Activated CD4-positive, alpha-beta T cell treated with anti-CD3 and anti-CD28 coated beads, Interleukin-2, Interleukin-4, amounts not matched to agents 100 ng/mL and 50 ng/mL, durations not matched to agents 16 hours and 8 hours (primary cell): ENCODE data around the gene RSPRY1.
"Not testable (repeated sequence)": the region's sequence is repeated elsewhere in the genome, so short reads cannot be mapped to it uniquely, and the experiment has no call there.

Experiments
- DNase-seq: peaks from one replicate; pipeline ENCODE4 v3.0.0-alpha.2; 2020; ENCODE audit warnings: low spot score

RSPRY1 gene

GRCh38 chr16:57186872-57187854, 1.0 kb downstream of the RSPRY1 start:
- DNase-seq, result no peak

- not testable (repeated sequence) for DNase-seq
Measured at GRCh38 chr16:57187902-57188710, 2.0 kb downstream of the RSPRY1 start.

- no peak for DNase-seq
Measured at GRCh38 chr16:57188711-57189002, 2.5 kb downstream of the RSPRY1 start.

- DNase-seq, result not testable (repeated sequence)
Measured at GRCh38 chr16:57189527-57189926, 3.4 kb downstream of the RSPRY1 start.

GRCh38 chr16:57190136-57190535, 4.0 kb downstream of the RSPRY1 start:
- no peak for DNase-seq

GRCh38 chr16:57191056-57191571, 5.0 kb downstream of the RSPRY1 start:
- no peak for DNase-seq

- no peak for DNase-seq
Measured at GRCh38 chr16:57192146-57192545, 6.0 kb downstream of the RSPRY1 start.

GRCh38 chr16:57192720-57193486, 6.8 kb downstream of the RSPRY1 start:
- no peak for DNase-seq

- DNase-seq, result no peak
Measured at GRCh38 chr16:57194512-57194911, 8.4 kb downstream of the RSPRY1 start.

GRCh38 chr16:57196286-57196685, 10.2 kb downstream of the RSPRY1 start:
- DNase-seq, result no peak

- no peak for DNase-seq
Measured at GRCh38 chr16:57196753-57197152, 10.6 kb downstream of the RSPRY1 start.

GRCh38 chr16:57200321-57200720, 14.2 kb downstream of the RSPRY1 start:
- not testable (repeated sequence) for DNase-seq

- DNase-seq, result not testable (repeated sequence)
Measured at GRCh38 chr16:57200926-57201325, 14.8 kb downstream of the RSPRY1 start.

GRCh38 chr16:57202095-57202886, 16.2 kb downstream of the RSPRY1 start:
- DNase-seq, result no peak

- no peak for DNase-seq
Measured at GRCh38 chr16:57203451-57203850, 17.3 kb downstream of the RSPRY1 start.

GRCh38 chr16:57204675-57205074, 18.5 kb downstream of the RSPRY1 start:
- no peak for DNase-seq

GRCh38 chr16:57208926-57209325, 22.8 kb downstream of the RSPRY1 start:
- no peak for DNase-seq

- DNase-seq, result no peak
Measured at GRCh38 chr16:57209780-57210179, 23.7 kb downstream of the RSPRY1 start.

GRCh38 chr16:57213462-57213861, 27.3 kb downstream of the RSPRY1 start:
- no peak for DNase-seq

GRCh38 chr16:57216968-57217367, 30.8 kb downstream of the RSPRY1 start:
- no peak for DNase-seq

- DNase-seq, result no peak
Measured at GRCh38 chr16:57223057-57223456, 36.9 kb downstream of the RSPRY1 start.
